ENCODE measurements around the gene UBE2E2. TPM values are rescaled to one million over a fixed set of nuclear protein-coding genes. Genes with fewer than 3 reads are reported as not detected.

The UBE2E2 gene
- polyA plus RNA-seq, 1 donor (not counting 4 experiments of a cell fraction or from before 2014, with no cell fraction given): 63.2 TPM

DNA sequence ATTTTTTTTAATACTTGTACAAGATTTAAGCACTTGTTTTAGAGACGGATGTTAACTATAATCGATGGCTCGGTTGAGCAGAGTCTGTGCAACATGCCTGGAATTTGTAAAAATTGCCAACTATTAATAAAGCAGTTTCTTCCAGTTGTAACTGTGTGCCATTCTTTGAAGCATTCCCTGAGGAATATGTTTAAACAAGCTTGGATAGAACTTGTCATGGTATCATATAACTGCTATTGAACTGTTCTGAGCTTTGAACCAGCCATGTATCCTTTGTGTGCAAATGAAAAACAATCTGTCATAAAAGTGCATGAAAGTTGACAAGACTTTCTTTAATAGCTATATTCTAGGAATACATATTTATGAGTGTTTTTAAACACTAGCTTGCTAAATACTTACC is 45.8 kb upstream of the UBE2E2 start:
- Histone ChIP-seq H3K4me3 (ENCODE audit: control insufficient read depth in 2 of 3, extremely low read depth in 1 of 3, insufficient read depth in 2 of 3, low read depth in 1 of 3, low read length in 3 of 3) (no peak overlapping the region), H2AFZ (ENCODE audit: control insufficient read depth, low read length) (no peak overlapping the region), H3K4me2 (ENCODE audit: control insufficient read depth, extremely low read depth, insufficient read depth, low read depth, low read length) (no peak overlapping the region), H3K9ac (ENCODE audit: control insufficient read depth, extremely low read depth, insufficient read depth, low read length) (no peak overlapping the region), H3K27me3 (ENCODE audit: control insufficient read depth, extremely low read depth, insufficient read depth, low read length) (peaks cover 6% of the 10 kb centered on the region), H3K4me1 (ENCODE audit: control insufficient read depth, extremely low read depth, insufficient read depth, low read length) (peaks cover 18% of the 10 kb centered on the region), H3K9me3 (ENCODE audit: control insufficient read depth, low read depth, low read length) (no peaks in the 10 kb centered on the region), H3K36me3 (ENCODE audit: control insufficient read depth in 2 of 2, extremely low read depth in 1 of 2, insufficient read depth in 2 of 2, low read length in 2 of 2) (no peaks in the 10 kb centered on the region), H4K20me1 (ENCODE audit: control insufficient read depth, extremely low read depth, insufficient read depth, low read length) (no peaks in the 10 kb centered on the region), H3K27ac (ENCODE audit: control insufficient read depth, insufficient read depth, low read length) (no peak overlapping the region), H3K79me2 (ENCODE audit: control insufficient read depth, insufficient read depth, low read length) (no peaks in the 10 kb centered on the region), H3K9me1 (ENCODE audit: control insufficient read depth, extremely low read depth, insufficient read depth, low read length) (no peaks in the 10 kb centered on the region)
- FAIRE-seq (no peak), DNase-seq (ENCODE audit: low read depth, low spot score) (no peak)
- TF ChIP-seq EZH2 (IDR thresholded peaks at IDR 0.05; ENCODE audit: low read length): no peak
- TF ChIP-seq, protein P1, sequence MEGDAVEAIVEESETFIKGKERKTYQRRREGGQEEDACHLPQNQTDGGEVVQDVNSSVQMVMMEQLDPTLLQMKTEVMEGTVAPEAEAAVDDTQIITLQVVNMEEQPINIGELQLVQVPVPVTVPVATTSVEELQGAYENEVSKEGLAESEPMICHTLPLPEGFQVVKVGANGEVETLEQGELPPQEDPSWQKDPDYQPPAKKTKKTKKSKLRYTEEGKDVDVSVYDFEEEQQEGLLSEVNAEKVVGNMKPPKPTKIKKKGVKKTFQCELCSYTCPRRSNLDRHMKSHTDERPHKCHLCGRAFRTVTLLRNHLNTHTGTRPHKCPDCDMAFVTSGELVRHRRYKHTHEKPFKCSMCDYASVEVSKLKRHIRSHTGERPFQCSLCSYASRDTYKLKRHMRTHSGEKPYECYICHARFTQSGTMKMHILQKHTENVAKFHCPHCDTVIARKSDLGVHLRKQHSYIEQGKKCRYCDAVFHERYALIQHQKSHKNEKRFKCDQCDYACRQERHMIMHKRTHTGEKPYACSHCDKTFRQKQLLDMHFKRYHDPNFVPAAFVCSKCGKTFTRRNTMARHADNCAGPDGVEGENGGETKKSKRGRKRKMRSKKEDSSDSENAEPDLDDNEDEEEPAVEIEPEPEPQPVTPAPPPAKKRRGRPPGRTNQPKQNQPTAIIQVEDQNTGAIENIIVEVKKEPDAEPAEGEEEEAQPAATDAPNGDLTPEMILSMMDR (optimal IDR thresholded peaks at IDR 0.05 in 1 of 3, IDR thresholded peaks at IDR 0.05 in 1 of 3, conservative IDR thresholded peaks at IDR 0.05 in 1 of 3; ENCODE audit: extremely low read depth in 1 of 3, insufficient read depth in 2 of 3, low read length in 3 of 3): no peak
- dilution Hi-C loops (cut with MboI; ENCODE audit: extremely low pct_ligation_motif_present, low sequenced_read_pairs): no loop called here

DNA sequence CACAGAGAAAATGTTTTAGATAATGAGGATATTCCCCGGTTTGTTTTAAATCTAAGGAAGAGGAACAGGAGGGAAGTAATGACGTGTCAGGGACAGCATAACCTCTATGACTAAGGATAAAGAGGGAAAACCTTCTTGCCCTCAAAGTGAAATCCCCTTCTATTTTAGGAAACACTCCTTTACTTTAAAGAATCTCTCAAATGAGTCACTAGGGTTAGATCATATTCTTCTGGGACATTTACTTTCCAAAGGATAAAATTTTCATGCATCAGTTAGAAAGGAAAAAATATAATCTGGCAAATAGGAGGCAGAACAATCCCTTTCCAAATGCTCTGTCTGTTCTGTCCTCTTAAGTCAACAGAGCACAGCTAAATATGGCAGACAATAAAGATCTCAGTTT is 43.2 kb upstream of the UBE2E2 start:
- no peaks in the 10 kb centered on the region for H4K20me1 ChIP-seq (ENCODE audit: control insufficient read depth, extremely low read depth, insufficient read depth, low read length)
- no peaks in the 10 kb centered on the region for H3K9me1 ChIP-seq (ENCODE audit: control insufficient read depth, extremely low read depth, insufficient read depth, low read length)
- peaks cover 10% of the 10 kb centered on the region for H3K27me3 ChIP-seq (ENCODE audit: control insufficient read depth, extremely low read depth, insufficient read depth, low read length)
- no peak overlapping the region for H3K4me3 ChIP-seq (ENCODE audit: control insufficient read depth in 2 of 3, extremely low read depth in 1 of 3, insufficient read depth in 2 of 3, low read depth in 1 of 3, low read length in 3 of 3)
- no peak for TF ChIP-seq EZH2 (IDR thresholded peaks at IDR 0.05; ENCODE audit: low read length)
- TF ChIP-seq, protein P1 (optimal IDR thresholded peaks at IDR 0.05 in 1 of 3, IDR thresholded peaks at IDR 0.05 in 1 of 3, conservative IDR thresholded peaks at IDR 0.05 in 1 of 3; ENCODE audit: extremely low read depth in 1 of 3, insufficient read depth in 2 of 3, low read length in 3 of 3): no peak
- DNase-seq (ENCODE audit: low read depth, low spot score) (peak; percentile 28), FAIRE-seq (peak; percentile 34)
- dilution Hi-C loops (cut with MboI; ENCODE audit: extremely low pct_ligation_motif_present, low sequenced_read_pairs): no loop called here
- H3K4me2 ChIP-seq (ENCODE audit: control insufficient read depth, extremely low read depth, insufficient read depth, low read depth, low read length): peak overlapping the region; percentile 48
- no peak overlapping the region for H2AFZ ChIP-seq (ENCODE audit: control insufficient read depth, low read length)
- H3K9ac ChIP-seq (ENCODE audit: control insufficient read depth, extremely low read depth, insufficient read depth, low read length): no peak overlapping the region
- peaks cover 20% of the 10 kb centered on the region for H3K4me1 ChIP-seq (ENCODE audit: control insufficient read depth, extremely low read depth, insufficient read depth, low read length)
- H3K27ac ChIP-seq (ENCODE audit: control insufficient read depth, insufficient read depth, low read length): peak overlapping the region; percentile 7
- no peaks in the 10 kb centered on the region for H3K9me3 ChIP-seq (ENCODE audit: control insufficient read depth, low read depth, low read length)
- H3K36me3 ChIP-seq (ENCODE audit: control insufficient read depth in 2 of 2, extremely low read depth in 1 of 2, insufficient read depth in 2 of 2, low read length in 2 of 2): no peaks in the 10 kb centered on the region
- no peaks in the 10 kb centered on the region for H3K79me2 ChIP-seq (ENCODE audit: control insufficient read depth, insufficient read depth, low read length)

Data from keratinocyte (primary cell).